Thyroid gland (tissue), 4 donors: ENCODE data around the gene BCAM.

Experiments
- POLR2A ChIP-seq, 2 donors: fragments of 450-650 bp; IDR thresholded peaks; one replicate each; pipeline ENCODE4 v1.6.1; 2017; ENCODE audit warnings: antibody characterized with exemption in 2 of 2, mild to moderate bottlenecking in 2 of 2, moderate library complexity in 1 of 2
- TF ChIP-seq, protein P1 (sequence below), 6 experiments: fragments of 200-600 bp in 3 of 6; fragments of 450-650 bp in 3 of 6; sonication (generic) in 3 of 6; IDR thresholded peaks; one replicate each; pipeline ENCODE4 v1.5.1; 2016 to 2019; ENCODE audit warnings: antibody characterized with exemption in 6 of 6, mild to moderate bottlenecking in 2 of 6, inconsistent platforms in 1 of 6, moderate library complexity in 1 of 6

DNA sequence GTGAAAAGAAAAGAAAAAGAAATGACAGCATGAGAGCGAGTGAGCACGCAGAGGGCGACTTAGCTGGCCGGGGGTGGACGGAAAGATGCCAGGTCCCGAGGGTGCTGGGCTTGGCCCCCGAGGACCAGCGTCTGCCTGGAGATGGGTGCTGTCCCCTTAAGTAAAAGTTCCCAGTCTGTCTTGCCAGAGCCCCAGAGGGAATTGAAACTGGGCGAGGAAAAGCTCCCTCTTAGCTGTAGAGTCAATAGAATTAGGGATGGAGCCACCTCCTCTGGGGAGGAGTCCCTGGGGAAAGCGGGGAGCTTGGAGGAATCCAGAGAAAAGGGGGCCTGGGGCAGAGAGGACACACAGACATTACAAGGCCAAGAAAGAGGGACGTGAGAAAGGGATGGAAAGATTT, 13.3 kb downstream of the BCAM start:
- TF ChIP-seq, protein P1, sequence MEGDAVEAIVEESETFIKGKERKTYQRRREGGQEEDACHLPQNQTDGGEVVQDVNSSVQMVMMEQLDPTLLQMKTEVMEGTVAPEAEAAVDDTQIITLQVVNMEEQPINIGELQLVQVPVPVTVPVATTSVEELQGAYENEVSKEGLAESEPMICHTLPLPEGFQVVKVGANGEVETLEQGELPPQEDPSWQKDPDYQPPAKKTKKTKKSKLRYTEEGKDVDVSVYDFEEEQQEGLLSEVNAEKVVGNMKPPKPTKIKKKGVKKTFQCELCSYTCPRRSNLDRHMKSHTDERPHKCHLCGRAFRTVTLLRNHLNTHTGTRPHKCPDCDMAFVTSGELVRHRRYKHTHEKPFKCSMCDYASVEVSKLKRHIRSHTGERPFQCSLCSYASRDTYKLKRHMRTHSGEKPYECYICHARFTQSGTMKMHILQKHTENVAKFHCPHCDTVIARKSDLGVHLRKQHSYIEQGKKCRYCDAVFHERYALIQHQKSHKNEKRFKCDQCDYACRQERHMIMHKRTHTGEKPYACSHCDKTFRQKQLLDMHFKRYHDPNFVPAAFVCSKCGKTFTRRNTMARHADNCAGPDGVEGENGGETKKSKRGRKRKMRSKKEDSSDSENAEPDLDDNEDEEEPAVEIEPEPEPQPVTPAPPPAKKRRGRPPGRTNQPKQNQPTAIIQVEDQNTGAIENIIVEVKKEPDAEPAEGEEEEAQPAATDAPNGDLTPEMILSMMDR (IDR thresholded peaks at IDR 0.05): no peak
- no peak for TF ChIP-seq POLR2A (IDR thresholded peaks at IDR 0.05)
